ENCODE measurements around the gene FKBP1A. TPM values are rescaled to one million over a fixed set of nuclear protein-coding genes. Genes with fewer than 3 reads are reported as not detected.
"Not testable (repeated sequence)": the region's sequence is repeated elsewhere in the genome, so short reads cannot be mapped to it uniquely, and the experiment has no call there.

FKBP1A gene
- total RNA-seq, 1 experiment from 2014 or later, result 196 TPM

DNA sequence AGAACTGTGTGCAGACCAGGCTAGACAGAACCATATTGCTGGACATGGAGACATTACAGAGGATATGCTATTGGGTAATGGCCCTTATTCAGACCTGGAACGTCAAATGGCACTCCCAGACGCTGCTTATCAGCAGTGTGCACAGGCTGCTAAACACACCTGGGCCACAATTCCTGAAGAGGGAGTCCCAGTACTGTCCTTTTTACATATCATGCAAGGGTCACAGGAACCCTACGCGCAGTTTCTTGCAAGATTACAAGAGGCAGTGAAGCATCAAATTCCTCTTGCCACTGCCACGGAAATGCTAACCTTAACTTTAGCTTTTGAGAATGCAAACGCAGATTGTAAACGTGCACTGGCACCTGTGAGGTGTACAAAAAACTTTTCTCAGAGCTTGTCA lies 5.3 kb upstream of the FKBP1A start:
- H2BK5ac ChIP-seq (ENCODE audit: insufficient read length, low read length); H4K5ac ChIP-seq (ENCODE audit: insufficient read length, low read depth, low read length); H3K14ac ChIP-seq (ENCODE audit: insufficient read depth, low read length); H3K23ac ChIP-seq (ENCODE audit: insufficient read length, low read depth, low read length); H3K27me3 ChIP-seq (ENCODE audit: insufficient read depth, low read length); H2BK15ac ChIP-seq (ENCODE audit: low read depth, low read length); H3K79me2 ChIP-seq (ENCODE audit: insufficient read depth, low read length); H3K9me3 ChIP-seq (ENCODE audit: control insufficient read depth, low read depth, low read length); H4K91ac ChIP-seq (ENCODE audit: insufficient read length, low read depth, low read length); H3K9ac ChIP-seq (ENCODE audit: extremely low read depth, insufficient read length, low read length); H3K27ac Mint-ChIP-seq; H3K9me3 Mint-ChIP-seq; H2AFZ ChIP-seq (ENCODE audit: low read length); H3K4me1 Mint-ChIP-seq; H3K4me3 Mint-ChIP-seq; H3K36me3 Mint-ChIP-seq (ENCODE audit: insufficient read depth in 1 of 3, low read depth in 3 of 3); H2AK5ac ChIP-seq (ENCODE audit: insufficient read length, low read length); H3K79me1 ChIP-seq (ENCODE audit: insufficient read depth, low read depth, low read length, poor library complexity, severe bottlenecking); H3T11ph ChIP-seq (ENCODE audit: low read length); H3K27ac ChIP-seq (ENCODE audit: insufficient read length, low read depth, low read length); H3K4me2 ChIP-seq (ENCODE audit: insufficient read depth, insufficient read length, low read length); H3K23me2 ChIP-seq (ENCODE audit: insufficient read length, low read depth, low read length, poor library complexity, severe bottlenecking); H2BK120ac ChIP-seq (ENCODE audit: low read depth, low read length, poor library complexity, severe bottlenecking); H4K20me1 ChIP-seq (ENCODE audit: control insufficient read depth, insufficient read depth, insufficient read length); H3K4ac ChIP-seq (ENCODE audit: low read depth, low read length); DNase-seq; H2BK12ac ChIP-seq (ENCODE audit: insufficient read length, low read depth, low read length); H4K8ac ChIP-seq (replicated peaks; ENCODE audit: insufficient read length, low read depth, low read length); H2BK20ac ChIP-seq (ENCODE audit: low read depth, low read length, poor library complexity, severe bottlenecking); H3K18ac ChIP-seq (ENCODE audit: insufficient read length, low read depth, low read length); H3K4me1 ChIP-seq (ENCODE audit: insufficient read depth, low read length); H3K56ac ChIP-seq (ENCODE audit: insufficient read length, low read depth, low read length): not testable (repeated sequence)
- peaks cover 76% of the 10 kb centered on the region for H3K27me3 Mint-ChIP-seq (ENCODE audit: low read depth)
- no CpG with 5 or more reads among the region's 7 CpGs for WGBS (ENCODE audit: extremely low coverage, insufficient read length, low lambda C conversion rate)

Measured in H9 (cell line).